Endothelial cell of umbilical vein (primary cell): ENCODE data around the gene AJAP1. TPM values are rescaled to one million over a fixed set of nuclear protein-coding genes. Genes with fewer than 3 reads are reported as not detected.

ENCODE experiments used
- BruUV-seq: library from RNA; stranded (reverse); fragments of 400-500 nt; replicated peaks from 2 replicates; lab custom pipeline; 2021; lab: Mats Ljungman, UMichigan
- CTCF ChIA-PET: fragments of 300-600, 350-600 bp; sonication (Branson Sonifier 250); formaldehyde crosslinking; loops from one replicate; lab custom pipeline; 2021; ENCODE audit warnings: antibody characterized with exemption, inconsistent platforms; lab: Charles Lee
- POLR2A ChIA-PET: fragments of 300-600, 350-600 bp; sonication (Branson Sonifier 250); formaldehyde crosslinking; loops from one replicate; lab custom pipeline; 2021; ENCODE audit warnings: antibody characterized with exemption, inconsistent platforms; lab: Charles Lee
- DNase-seq: peaks from one replicate; pipeline ENCODE4 v3.0.0-alpha.2; 2011; ENCODE audit warnings: low read depth, low spot score
- FAIRE-seq: peaks from 2 replicates; lab custom pipeline; 2011; peaks lifted over from hg19 to GRCh38; lab: Jason Lieb, UNC
- H2AFZ ChIP-seq: 2 replicates; pipeline ENCODE4 v1.6.0; 2012; ENCODE audit warnings: low read depth, low read length, control low read depth, inconsistent platforms
- H3K27ac ChIP-seq: 2 replicates; pipeline ENCODE4 v1.5.1; 2011; ENCODE audit warnings: low read depth, mild to moderate bottlenecking, control low read depth, low read length, moderate library complexity; ENCODE audit not compliant: insufficient read depth
- H3K27me3 ChIP-seq, 2 experiments: 2 replicates each; pipeline versions ENCODE4 v1.6.0 to v1.6.1; 2011; ENCODE audit warnings: low read length in 2 of 2, mixed read lengths in 1 of 2; ENCODE audit not compliant: control insufficient read depth in 2 of 2, insufficient read depth in 2 of 2
- H3K36me3 ChIP-seq, 2 experiments: 2 replicates in 1 of 2; 3 replicates in 1 of 2; pipeline ENCODE4 v1.5.1; 2011; ENCODE audit warnings: low read length in 2 of 2, mild to moderate bottlenecking in 1 of 2, moderate library complexity in 1 of 2; ENCODE audit not compliant: control insufficient read depth in 2 of 2, insufficient read depth in 2 of 2; ENCODE audit errors: extremely low read depth in 1 of 2
- H3K4me1 ChIP-seq: 3 replicates; pipeline ENCODE4 v1.5.1; 2011; ENCODE audit warnings: mild to moderate bottlenecking, low read length; ENCODE audit not compliant: control insufficient read depth, insufficient read depth; ENCODE audit errors: extremely low read depth
- H3K4me2 ChIP-seq: 2 replicates; pipeline ENCODE4 v1.6.1; 2011; ENCODE audit warnings: low read length, control low read depth, mixed read lengths; ENCODE audit not compliant: insufficient read depth
- H3K4me3 ChIP-seq, 3 experiments: fragments of 200-600 bp in 1 of 3; sonication (generic), shearing (Covaris generic) in 1 of 3; replicated peaks in 1 of 3; 2 replicates each; pipeline ENCODE4 v1.5.1; 2011 to 2016; ENCODE audit warnings: control low read depth in 3 of 3, low read length in 3 of 3, mild to moderate bottlenecking in 2 of 3, inconsistent platforms in 1 of 3, low read depth in 1 of 3, moderate library complexity in 1 of 3; ENCODE audit not compliant: insufficient read depth in 1 of 3
- H3K79me2 ChIP-seq: 2 replicates; pipeline ENCODE4 v1.6.0; 2012; ENCODE audit warnings: low read length, inconsistent platforms; ENCODE audit not compliant: control insufficient read depth, insufficient read depth
- H3K9ac ChIP-seq: replicated peaks from 2 replicates; pipeline ENCODE3; 2011; ENCODE audit warnings: low read length, control low read depth; ENCODE audit not compliant: insufficient read depth; ENCODE audit errors: extremely low read depth
- H3K9me1 ChIP-seq: replicated peaks from 3 replicates; pipeline ENCODE4 v1.6.0; 2011; ENCODE audit warnings: mild to moderate bottlenecking, low read length; ENCODE audit not compliant: control insufficient read depth, insufficient read depth; ENCODE audit errors: extremely low read depth
- H3K9me3 ChIP-seq: replicated peaks from 2 replicates; pipeline ENCODE4 v1.5.1; 2012; ENCODE audit warnings: low read length, inconsistent platforms; ENCODE audit not compliant: control insufficient read depth, insufficient read depth
- H4K20me1 ChIP-seq: replicated peaks from 2 replicates; pipeline ENCODE3; 2011; ENCODE audit warnings: mild to moderate bottlenecking, low read length; ENCODE audit not compliant: control insufficient read depth, insufficient read depth; ENCODE audit errors: extremely low read depth
- CTCF ChIP-seq, 2 donors: IDR thresholded peaks; 1 replicate in 1 of 2; 2 replicates in 1 of 2; pipeline ENCODE4 v1.5.1; 2011; ENCODE audit warnings: low read length in 2 of 2, mild to moderate bottlenecking in 2 of 2, moderate library complexity in 2 of 2, control low read depth in 1 of 2, inconsistent platforms in 1 of 2, low read depth in 1 of 2; ENCODE audit not compliant: insufficient read depth in 1 of 2; ENCODE audit errors: extremely low read depth in 1 of 2
- EZH2 ChIP-seq: IDR thresholded peaks from 2 replicates; pipeline ENCODE4 v1.6.1; 2012; ENCODE audit warnings: borderline replicate concordance, low read depth, mild to moderate bottlenecking, moderate library complexity, low read length, inconsistent platforms; ENCODE audit not compliant: severe bottlenecking
- FOS ChIP-seq: IDR thresholded peaks from 2 replicates; pipeline ENCODE4 v1.6.1; 2011; ENCODE audit warnings: mild to moderate bottlenecking, low read length, moderate library complexity, borderline replicate concordance; ENCODE audit not compliant: insufficient read depth
- GATA2 ChIP-seq: IDR thresholded peaks from 2 replicates; pipeline ENCODE4 v1.7.0; 2011; ENCODE audit warnings: low read depth, mild to moderate bottlenecking, moderate library complexity, mixed read lengths, low read length; ENCODE audit not compliant: insufficient read length, insufficient read depth
- JUN ChIP-seq: IDR thresholded peaks from 2 replicates; pipeline ENCODE4 v1.6.1; 2011; ENCODE audit warnings: borderline replicate concordance, low read depth; ENCODE audit not compliant: insufficient read length, insufficient read depth
- MYC ChIP-seq: IDR thresholded peaks from one replicate; pipeline ENCODE4 v1.6.1; 2011; ENCODE audit warnings: mild to moderate bottlenecking, low read depth, low read length
- POLR2A ChIP-seq: IDR thresholded peaks from 2 replicates; pipeline ENCODE4 v1.6.1; 2012; ENCODE audit warnings: low read depth, mild to moderate bottlenecking, control low read depth, low read length
- POLR2AphosphoS5 ChIP-seq: IDR thresholded peaks from 2 replicates; pipeline ENCODE4 v1.6.1; 2012; ENCODE audit warnings: low read depth, mild to moderate bottlenecking, control low read depth, low read length, moderate library complexity; ENCODE audit not compliant: insufficient read depth
- dilution Hi-C: fragments of 300-500 bp; cut with MboI; formaldehyde crosslinking; loops from one replicate; pipeline ENCODE4 v1.15.0; 2019; ENCODE audit warnings: low sequenced_read_pairs; ENCODE audit not compliant: extremely low pct_ligation_motif_present
- intact Hi-C: fragments of 100-400 bp; cut with micrococcal nuclease; formaldehyde crosslinking; loops from one replicate; pipeline ENCODE4 v1.10.0; 2022
- polyA plus RNA-seq, 4 experiments: library from polyadenylated mRNA; depleted of rRNA in 3 of 4; stranded (reverse) in 3 of 4; unstranded in 1 of 4; fragments of >200 nt; gene quantifications; 2 replicates each; pipeline versions ENCODE4 v1.2.1 to v1.2.3, GENCODE V29; 2011 to 2012; ENCODE audit warnings: missing spikeins in 1 of 4
- total RNA-seq: library from RNA; stranded (reverse); gene quantifications from 2 replicates; pipeline ENCODE4 v1.2.3, GENCODE V29; 2021

The AJAP1 gene
- total and polyA plus RNA-seq, 2 donors (not counting 3 experiments of a cell fraction or from before 2014, with no cell fraction given) = not detected

DNA sequence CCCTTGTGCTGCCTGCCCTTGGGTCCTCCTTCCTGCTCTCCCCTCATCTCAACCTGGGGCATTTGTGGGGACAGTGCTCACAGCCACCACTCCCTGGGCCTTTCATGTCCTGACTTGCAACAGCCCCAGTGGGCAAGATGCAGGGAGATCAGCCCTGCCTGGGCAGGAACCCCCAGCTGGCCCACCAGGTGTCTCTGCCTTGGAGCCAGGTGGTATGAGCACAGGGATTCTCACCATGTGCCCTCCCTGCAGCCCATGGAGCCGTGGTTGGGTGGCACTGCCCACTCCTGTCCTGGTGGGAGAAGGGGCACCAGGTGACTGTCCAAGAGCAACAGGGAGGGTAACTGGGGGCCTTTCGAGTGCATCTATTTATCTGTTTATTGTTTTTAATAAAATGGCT, 100.4 kb downstream of the AJAP1 start:
- TF ChIP-seq EZH2 (no peak), JUN (no peak), POLR2AphosphoS5 (no peak), POLR2A (no peak), CTCF (IDR thresholded peaks at IDR 0.05; ENCODE audit: extremely low read depth in 1 of 2, insufficient read depth in 1 of 2, low read depth in 1 of 2, low read length in 2 of 2) (no peak), MYC (no peak), FOS (no peak), GATA2 (no peak)
- no TSS peak for BruUV-seq
- ChIA-PET POLR2A (no interaction called here), CTCF (no interaction called here)
- Histone ChIP-seq H4K20me1 (no peaks in the 10 kb centered on the region), H3K27me3 (no peaks in the 10 kb centered on the region), H3K79me2 (no peaks in the 10 kb centered on the region), H3K4me1 (no peaks in the 10 kb centered on the region), H3K9ac (no peak overlapping the region), H3K4me2 (no peak overlapping the region), H3K36me3 (no peaks in the 10 kb centered on the region), H3K4me3 (no peak overlapping the region), H3K9me1 (no peaks in the 10 kb centered on the region), H3K27ac (no peak overlapping the region), H2AFZ (no peak overlapping the region), H3K9me3 (peaks cover 3% of the 10 kb centered on the region)
- intact Hi-C loops = no loop called here
- dilution Hi-C loops = no loop called here
- DNase-seq (no peak), FAIRE-seq (no peak)
